Testis (tissue), 3 donors: ENCODE data around the gene GPR153. TPM values are rescaled to one million over a fixed set of nuclear protein-coding genes. Genes with fewer than 3 reads are reported as not detected.

Experiments used
- DNase-seq: peaks from one replicate; pipeline ENCODE4 v3.0.0-alpha.2; 2019
- H3K27ac ChIP-seq, 2 donors: fragments of 200-600 bp; sonication (generic); one replicate each; pipeline ENCODE4 v1.5.1; 2019
- H3K27me3 ChIP-seq: fragments of 200-600 bp; sonication (generic); one replicate; pipeline ENCODE4 v1.5.1; 2019
- H3K36me3 ChIP-seq: fragments of 200-600 bp; sonication (generic); one replicate; pipeline ENCODE4 v1.5.1; 2017; ENCODE audit warnings: low read depth; ENCODE audit errors: missing control alignments
- H3K4me1 ChIP-seq: fragments of 200-600 bp; sonication (generic); one replicate; pipeline ENCODE4 v1.5.1; 2019
- H3K4me3 ChIP-seq, 2 donors: fragments of 200-600 bp; sonication (generic); one replicate each; pipeline ENCODE4 v1.5.1; 2017 to 2019
- H3K9me3 ChIP-seq: fragments of 200-600 bp; sonication (generic); one replicate; pipeline ENCODE4 v1.5.1; 2017
- CTCF ChIP-seq, 3 experiments: fragments of 450-650 bp in 2 of 3; fragments of 200-600 bp in 1 of 3; sonication (generic) in 1 of 3; IDR thresholded peaks; one replicate each; pipeline ENCODE4 v1.5.1; 2016 to 2019; ENCODE audit warnings: antibody characterized with exemption in 3 of 3, mild to moderate bottlenecking in 2 of 3, moderate library complexity in 1 of 3
- POLR2A ChIP-seq: fragments of 450-650 bp; IDR thresholded peaks from one replicate; pipeline ENCODE4 v1.6.1; 2017; ENCODE audit warnings: antibody characterized with exemption, mild to moderate bottlenecking, moderate library complexity
- WGBS, 2 donors: methylation state at CpG; one replicate each; pipeline ENCODE4 v1.1.5; 2018; 5-methylcytosine and 5-hydroxymethylcytosine counted together
- intact Hi-C: fragments of 100-400 bp; cut with DNase I; formaldehyde crosslinking; loops from one replicate; pipeline ENCODE4 v1.15.1; 2023; ENCODE audit warnings: low total_unique reads
- polyA plus RNA-seq: library from polyadenylated mRNA; stranded (reverse); fragments of 350-450 nt; fragmentation: Illumina TruSeq; extraction: RNeasy Lipid Tissue Mini Kit (QIAGEN cat#74804); gene quantifications from one replicate; pipeline ENCODE4 v1.2.3, GENCODE V29; 2014; ENCODE audit warnings: low read depth, low replicate concordance; ENCODE audit not compliant: insufficient read depth
- total RNA-seq, 2 donors: library from RNA; depleted of rRNA; stranded (reverse); fragments of >200 nt; gene quantifications; one replicate each; pipeline ENCODE4 v1.2.3, GENCODE V29; 2016

The GPR153 gene
- total and polyA plus RNA-seq, 3 donors from 2014 or later: 5.7 to 6.3 (median 5.8) TPM

- peaks cover under 1% of the 10 kb centered on the region for H3K4me1 ChIP-seq
- intact Hi-C loops: loop anchor here (10.0 kb wide), 2 partner anchors 165 to 185 kb away; no protein-coding TSS in a partner anchor
- DNase-seq: no peak
- no peaks in the 10 kb centered on the region for H3K36me3 ChIP-seq
- TF ChIP-seq CTCF (IDR thresholded peaks at IDR 0.05): no peak
- no peak for TF ChIP-seq POLR2A
- WGBS, 2 donors: 76 to 78% methylated on average over 17 of the region's 17 CpGs
- no peak overlapping the region for H3K27ac ChIP-seq
- H3K9me3 ChIP-seq: no peaks in the 10 kb centered on the region
- no peak overlapping the region for H3K4me3 ChIP-seq
- H3K27me3 ChIP-seq: no peaks in the 10 kb centered on the region
These were observed 20.7 kb downstream of the GPR153 start for GRCh38 chr1:6239950-6240768.

DNA sequence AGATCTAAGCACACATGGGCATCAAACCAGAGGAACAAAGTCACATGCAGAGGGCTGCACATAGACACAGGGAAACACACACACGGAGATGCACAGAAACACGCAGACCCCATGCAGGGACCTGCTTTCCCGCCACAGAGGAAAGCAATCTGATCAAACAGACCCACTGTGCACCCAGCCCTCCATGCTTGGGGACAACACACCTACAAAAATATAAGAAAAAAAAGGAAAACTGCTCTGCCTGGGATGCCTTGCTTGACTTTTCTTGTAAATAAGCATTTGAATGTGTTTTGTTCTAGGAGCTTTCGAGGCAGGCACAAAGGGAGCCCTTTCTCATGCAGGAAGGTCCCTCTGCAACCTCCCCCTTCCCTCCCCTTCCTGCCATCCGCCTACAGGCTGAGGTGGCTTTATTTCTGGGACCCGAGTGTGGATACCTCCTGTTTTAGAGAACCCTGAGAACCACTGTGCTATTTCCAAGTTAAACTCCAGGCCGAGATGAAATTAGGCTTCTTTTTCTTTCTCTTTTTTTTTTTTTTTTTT is 21.6 kb downstream of the GPR153 start:
- intact Hi-C loops: no loop called here
- Histone ChIP-seq H3K36me3 (no peaks in the 10 kb centered on the region), H3K4me3 (no peak overlapping the region), H3K9me3 (no peaks in the 10 kb centered on the region), H3K4me1 (peaks cover 5% of the 10 kb centered on the region), H3K27ac (no peak overlapping the region), H3K27me3 (no peaks in the 10 kb centered on the region)
- 61 to 66% methylated on average over 7 of the region's 7 CpGs for WGBS, 2 donors
- no peak for TF ChIP-seq POLR2A
- TF ChIP-seq CTCF (IDR thresholded peaks at IDR 0.05): no peak
- no peak for DNase-seq

- Histone ChIP-seq H3K4me3 (no peak overlapping the region), H3K4me1 (peaks cover 5% of the 10 kb centered on the region), H3K27me3 (no peaks in the 10 kb centered on the region), H3K36me3 (no peaks in the 10 kb centered on the region), H3K27ac (no peak overlapping the region), H3K9me3 (no peaks in the 10 kb centered on the region)
- intact Hi-C loops: no loop called here
- no peak for DNase-seq
- TF ChIP-seq POLR2A: no peak
- no peak for TF ChIP-seq CTCF (IDR thresholded peaks at IDR 0.05)
- 67 to 81% methylated on average over 4 of the region's 4 CpGs for WGBS, 2 donors
These were observed 23.8 kb downstream of the GPR153 start for GRCh38 chr1:6237093-6237492.

GRCh38 chr1:6235296-6235677 is 25.6 kb downstream of the GPR153 start:
- no peaks in the 10 kb centered on the region for H3K27me3 ChIP-seq
- H3K9me3 ChIP-seq: no peaks in the 10 kb centered on the region
- peaks cover 5% of the 10 kb centered on the region for H3K4me1 ChIP-seq
- no peak for TF ChIP-seq POLR2A
- no peak for TF ChIP-seq CTCF (IDR thresholded peaks at IDR 0.05)
- peak overlapping the region; percentile 61 to 96 for H3K4me3 ChIP-seq
- no peak for DNase-seq
- intact Hi-C loops: no loop called here
- H3K27ac ChIP-seq: no peak overlapping the region
- 0 to 1% methylated on average over 4 to 28 of the region's 30 CpGs for WGBS, 2 donors
- H3K36me3 ChIP-seq: no peaks in the 10 kb centered on the region
